ENCODE measurements around the gene RRBP1. TPM values are rescaled to one million over a fixed set of nuclear protein-coding genes. Genes with fewer than 3 reads are reported as not detected.
"Not testable (repeated sequence)": the region's sequence is repeated elsewhere in the genome, so short reads cannot be mapped to it uniquely, and the experiment has no call there.

Gene RRBP1
- total RNA-seq, 6 experiments from 2014 or later, result 121 to 274 (median 193) TPM

DNA sequence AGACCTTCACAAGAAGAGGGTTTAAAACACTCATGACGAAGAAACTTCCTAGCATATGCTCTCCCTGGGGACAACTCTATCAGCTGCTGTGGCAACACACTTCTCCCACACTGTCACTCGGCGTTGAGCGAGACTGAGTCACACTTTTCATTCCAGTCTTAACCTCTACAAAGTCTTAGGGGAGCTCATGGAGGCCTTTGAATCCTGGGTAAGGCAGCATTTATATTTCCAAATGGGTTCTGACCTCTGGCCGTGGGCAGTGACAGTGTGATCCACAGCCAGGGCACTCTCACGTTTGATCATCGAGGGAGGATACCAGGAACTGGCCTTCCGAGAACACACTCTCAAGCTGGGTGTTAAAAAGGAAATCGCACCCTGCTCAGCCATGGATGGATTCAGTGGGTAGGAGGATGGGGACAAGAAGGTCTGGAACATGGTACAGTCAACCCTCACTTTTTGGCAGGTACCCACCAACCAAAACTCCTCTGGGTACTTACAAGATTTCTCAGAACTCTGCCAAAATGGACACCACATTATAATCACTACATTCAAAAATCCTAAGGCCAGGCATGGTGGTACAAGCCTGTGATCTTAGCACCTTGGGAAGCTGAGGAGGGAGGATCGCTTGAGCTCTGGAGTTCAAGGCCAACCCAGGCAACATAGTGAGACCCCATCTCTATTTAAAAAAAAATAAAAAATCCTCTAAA is 19.6 kb downstream of the RRBP1 start:
- peaks cover 0 to 43% (median 21%) of the 10 kb centered on the region in 4 donors for H3K4me1 ChIP-seq
- ATAC-seq (peak; percentile 69 to 80 (median 74)), DNase-seq (peak in 1 of 3 donors; percentile 53)
- peak overlapping the region in 2 of 3 donors; percentile 2 to 63 for H3K27ac ChIP-seq
- intact Hi-C loops (cut with DNase I), result no loop called here
- H3K9me3 ChIP-seq, result no peaks in the 10 kb centered on the region
- 42% methylated on average over 10 of the region's 10 CpGs for WGBS (ENCODE audit: insufficient coverage, low coverage, low lambda C conversion rate, missing lambda C conversion rate)
- peaks cover 0 to 16% (median 8%) of the 10 kb centered on the region in 4 donors for H3K36me3 ChIP-seq
- no peak overlapping the region for H3K4me3 ChIP-seq
- TF ChIP-seq, protein P1, sequence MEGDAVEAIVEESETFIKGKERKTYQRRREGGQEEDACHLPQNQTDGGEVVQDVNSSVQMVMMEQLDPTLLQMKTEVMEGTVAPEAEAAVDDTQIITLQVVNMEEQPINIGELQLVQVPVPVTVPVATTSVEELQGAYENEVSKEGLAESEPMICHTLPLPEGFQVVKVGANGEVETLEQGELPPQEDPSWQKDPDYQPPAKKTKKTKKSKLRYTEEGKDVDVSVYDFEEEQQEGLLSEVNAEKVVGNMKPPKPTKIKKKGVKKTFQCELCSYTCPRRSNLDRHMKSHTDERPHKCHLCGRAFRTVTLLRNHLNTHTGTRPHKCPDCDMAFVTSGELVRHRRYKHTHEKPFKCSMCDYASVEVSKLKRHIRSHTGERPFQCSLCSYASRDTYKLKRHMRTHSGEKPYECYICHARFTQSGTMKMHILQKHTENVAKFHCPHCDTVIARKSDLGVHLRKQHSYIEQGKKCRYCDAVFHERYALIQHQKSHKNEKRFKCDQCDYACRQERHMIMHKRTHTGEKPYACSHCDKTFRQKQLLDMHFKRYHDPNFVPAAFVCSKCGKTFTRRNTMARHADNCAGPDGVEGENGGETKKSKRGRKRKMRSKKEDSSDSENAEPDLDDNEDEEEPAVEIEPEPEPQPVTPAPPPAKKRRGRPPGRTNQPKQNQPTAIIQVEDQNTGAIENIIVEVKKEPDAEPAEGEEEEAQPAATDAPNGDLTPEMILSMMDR (IDR thresholded peaks at IDR 0.05), result no peak
- TF ChIP-seq POLR2A (IDR thresholded peaks at IDR 0.05), result no peak
- H3K27me3 ChIP-seq, result no peaks in the 10 kb centered on the region

DNA sequence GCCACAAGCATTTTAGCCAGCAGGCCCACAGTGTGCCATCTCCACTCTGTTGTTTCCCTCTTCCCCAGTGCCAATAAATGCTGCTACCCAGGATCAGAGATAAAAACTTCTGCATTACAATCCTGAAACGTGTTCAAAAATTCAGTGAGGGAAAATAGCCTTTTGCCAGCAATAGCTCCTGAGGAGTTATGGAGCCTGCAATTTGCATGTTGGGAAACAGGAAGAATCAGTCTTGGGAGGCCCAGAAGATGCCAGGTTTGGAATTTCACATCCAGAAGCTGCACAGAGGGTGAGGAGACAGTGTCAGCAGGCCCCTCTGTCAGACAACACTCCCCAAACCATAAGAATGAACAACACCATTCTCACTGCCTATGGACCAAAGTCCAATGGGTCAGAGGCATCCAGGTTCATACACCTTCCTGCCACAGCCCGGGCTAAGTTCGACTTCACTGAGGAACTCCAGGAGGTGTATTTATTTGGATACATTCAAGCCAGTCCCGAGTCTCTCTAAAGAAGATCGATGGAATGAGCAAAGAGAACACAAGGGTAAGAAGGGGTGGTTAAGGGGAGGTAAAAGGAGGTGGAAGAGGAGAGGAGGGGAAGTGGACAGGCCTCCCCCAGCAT is 20.8 kb downstream of the RRBP1 start:
- H3K4me1 ChIP-seq, result peaks cover 0 to 43% (median 20%) of the 10 kb centered on the region in 4 donors
- peaks cover 0 to 18% (median 8%) of the 10 kb centered on the region in 4 donors for H3K36me3 ChIP-seq
- H3K27ac ChIP-seq, result peak overlapping the region in 2 of 3 donors; percentile 43 to 63
- DNase-seq (peak in 1 of 3 donors; percentile 56), ATAC-seq (peak; percentile 66 to 74 (median 72))
- TF ChIP-seq, protein P1 (IDR thresholded peaks at IDR 0.05), result no peak
- TF ChIP-seq POLR2A (IDR thresholded peaks at IDR 0.05), result no peak
- 30% methylated on average over 5 of the region's 5 CpGs for WGBS (ENCODE audit: insufficient coverage, low coverage, low lambda C conversion rate, missing lambda C conversion rate)
- H3K9me3 ChIP-seq, result no peaks in the 10 kb centered on the region
- H3K27me3 ChIP-seq, result no peaks in the 10 kb centered on the region
- no peak overlapping the region for H3K4me3 ChIP-seq
- intact Hi-C loops (cut with DNase I), result no loop called here

DNA sequence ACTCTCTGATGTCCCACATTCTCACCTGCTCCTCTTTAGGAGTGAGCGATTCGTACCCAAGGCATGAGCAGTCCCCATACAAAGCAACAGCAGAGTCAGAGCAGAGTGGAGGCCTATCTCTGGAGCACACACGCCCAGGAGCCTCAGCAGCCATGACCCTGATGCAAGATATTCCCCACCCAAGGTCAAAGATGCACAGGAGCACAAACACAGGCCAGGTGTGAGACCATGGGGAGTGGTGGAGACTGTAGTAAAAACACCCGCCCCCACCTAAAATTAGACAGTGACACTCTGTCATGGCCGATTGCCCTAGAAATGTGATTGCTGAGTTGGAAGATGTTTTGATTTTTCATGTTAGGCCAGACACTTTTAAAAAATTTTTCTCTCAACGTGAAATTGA is 21.4 kb downstream of the RRBP1 start:
- H3K4me3 ChIP-seq, result no peak overlapping the region
- no peak for ATAC-seq
- H3K36me3 ChIP-seq, result peaks cover 0 to 24% (median 10%) of the 10 kb centered on the region in 4 donors
- WGBS (ENCODE audit: insufficient coverage, low coverage, low lambda C conversion rate, missing lambda C conversion rate), result 64% methylated on average over 5 of the region's 6 CpGs
- H3K27ac ChIP-seq, result peak overlapping the region in 1 of 3 donors; percentile 63
- intact Hi-C loops (cut with DNase I), result no loop called here
- H3K4me1 ChIP-seq, result peaks cover 0 to 43% (median 17%) of the 10 kb centered on the region in 4 donors
- H3K9me3 ChIP-seq, result no peaks in the 10 kb centered on the region
- peak in 1 of 3 donors; percentile 23 for DNase-seq
- no peak for TF ChIP-seq POLR2A (IDR thresholded peaks at IDR 0.05)
- TF ChIP-seq, protein P1 (IDR thresholded peaks at IDR 0.05), result no peak
- H3K27me3 ChIP-seq, result no peaks in the 10 kb centered on the region

DNA sequence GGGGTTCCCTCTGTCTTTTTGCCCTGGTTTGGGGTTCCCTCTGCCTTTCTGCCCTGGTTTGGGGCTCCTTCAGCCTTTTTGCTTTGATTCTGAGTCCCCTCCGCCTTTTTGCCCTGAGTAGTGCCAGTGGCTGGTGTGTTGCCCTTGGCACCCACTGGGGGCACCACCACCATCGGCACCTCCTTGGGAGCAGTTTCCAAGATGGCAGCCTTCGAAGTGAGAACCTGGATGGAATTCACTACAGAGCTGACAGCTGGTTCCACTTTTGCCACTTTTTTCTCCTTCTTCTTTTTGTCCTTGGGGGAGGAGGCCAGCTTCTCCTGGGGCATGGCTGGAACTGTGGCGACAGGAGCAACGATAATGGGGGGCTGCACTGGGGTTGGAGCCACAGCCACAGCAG is 22.2 kb downstream of the RRBP1 start:
- ATAC-seq (no peak), DNase-seq (peak in 1 of 3 donors; percentile 33)
- Histone ChIP-seq H3K9me3 (no peaks in the 10 kb centered on the region), H3K36me3 (peaks cover 0 to 29% (median 10%) of the 10 kb centered on the region in 4 donors), H3K27me3 (no peaks in the 10 kb centered on the region), H3K4me1 (peaks cover 0 to 42% (median 15%) of the 10 kb centered on the region in 4 donors), H3K4me3 (no peak overlapping the region), H3K27ac (no peak overlapping the region)
- TF ChIP-seq, protein P1 (IDR thresholded peaks at IDR 0.05), result no peak
- TF ChIP-seq POLR2A (IDR thresholded peaks at IDR 0.05), result no peak
- WGBS (ENCODE audit: insufficient coverage, low coverage, low lambda C conversion rate, missing lambda C conversion rate), result 96% methylated on average over 3 of the region's 5 CpGs
- intact Hi-C loops (cut with DNase I), result no loop called here

DNA sequence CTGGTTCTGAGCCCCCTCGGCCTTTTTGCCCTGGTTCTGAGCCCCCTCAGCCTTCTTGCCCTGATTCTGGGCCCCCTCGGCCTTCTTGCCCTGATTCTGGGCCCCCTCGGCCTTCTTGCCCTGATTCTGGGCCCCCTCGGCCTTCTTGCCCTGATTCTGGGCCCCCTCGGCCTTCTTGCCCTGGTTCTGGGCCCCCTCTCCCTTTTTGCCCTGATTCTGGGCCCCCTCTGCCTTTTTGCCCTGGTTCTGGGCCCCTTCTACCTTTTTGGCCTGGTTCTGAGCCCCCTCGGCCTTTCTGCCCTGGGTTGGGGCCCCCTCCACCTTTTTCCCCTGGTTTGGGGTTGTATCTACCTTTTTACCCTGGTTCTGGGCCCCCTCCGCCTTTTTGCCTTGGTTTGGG is 22.7 kb downstream of the RRBP1 start:
- H3K9me3 ChIP-seq; intact Hi-C loops (cut with DNase I); H3K4me3 ChIP-seq; ATAC-seq; H3K27me3 ChIP-seq; H3K27ac ChIP-seq: not testable (repeated sequence)
- H3K36me3 ChIP-seq, result peaks cover 0 to 34% (median 10%) of the 10 kb centered on the region in 4 donors
- DNase-seq, result peak in 1 of 3 donors; percentile 13
- 93% methylated on average over 6 of the region's 7 CpGs for WGBS (ENCODE audit: insufficient coverage, low coverage, low lambda C conversion rate, missing lambda C conversion rate)
- H3K4me1 ChIP-seq, result peaks cover 0 to 37% (median 15%) of the 10 kb centered on the region in 4 donors
